GM18868 (cell line): ENCODE data around the gene DUSP5.

ENCODE experiments used
- ATAC-seq: cut with Tn5 transposase; IDR thresholded peaks from one replicate; pipeline ENCODE4 v1.9.1; 2021; ENCODE audit warnings: mild to moderate bottlenecking, moderate library complexity; ENCODE audit not compliant: unreplicated experiment

DUSP5 gene

DNA sequence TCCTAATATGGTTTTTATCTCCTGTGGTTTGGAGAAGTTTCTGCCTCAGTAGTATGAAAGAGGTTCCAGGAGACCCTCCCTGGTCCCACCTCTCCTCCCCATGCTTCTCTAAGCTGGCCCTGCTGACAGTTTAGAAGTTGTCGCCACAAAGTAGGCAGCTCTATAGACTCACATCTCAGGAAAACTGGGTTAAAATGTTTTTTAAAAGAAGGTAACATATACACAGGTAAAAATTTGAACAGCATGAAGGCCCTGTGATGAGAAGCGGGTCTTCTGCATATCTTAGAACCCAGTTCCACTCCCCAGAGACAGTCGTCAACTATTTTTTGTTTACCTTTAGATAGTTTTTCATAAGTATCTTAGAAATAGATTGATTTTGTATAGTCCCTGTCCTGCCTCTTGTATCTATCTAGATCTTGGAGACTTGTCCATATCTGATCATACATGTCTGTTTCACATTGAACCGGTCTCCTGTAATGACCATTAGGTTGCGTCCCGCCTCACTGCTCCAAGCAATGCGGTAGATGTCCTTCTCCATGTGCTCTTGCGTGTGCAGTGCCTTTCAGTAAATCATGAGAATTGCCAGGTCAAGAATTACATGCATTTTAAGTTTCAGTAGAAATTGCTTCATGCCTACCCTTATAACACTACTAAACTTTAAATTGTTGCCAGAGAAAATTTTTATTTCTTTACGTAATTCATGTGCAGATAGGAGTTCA, 2.2 kb downstream of the DUSP5 start:
- no peak for ATAC-seq

- ATAC-seq, result no peak
Measured at GRCh38 chr10:110500515-110500905, 2.8 kb downstream of the DUSP5 start.

DNA sequence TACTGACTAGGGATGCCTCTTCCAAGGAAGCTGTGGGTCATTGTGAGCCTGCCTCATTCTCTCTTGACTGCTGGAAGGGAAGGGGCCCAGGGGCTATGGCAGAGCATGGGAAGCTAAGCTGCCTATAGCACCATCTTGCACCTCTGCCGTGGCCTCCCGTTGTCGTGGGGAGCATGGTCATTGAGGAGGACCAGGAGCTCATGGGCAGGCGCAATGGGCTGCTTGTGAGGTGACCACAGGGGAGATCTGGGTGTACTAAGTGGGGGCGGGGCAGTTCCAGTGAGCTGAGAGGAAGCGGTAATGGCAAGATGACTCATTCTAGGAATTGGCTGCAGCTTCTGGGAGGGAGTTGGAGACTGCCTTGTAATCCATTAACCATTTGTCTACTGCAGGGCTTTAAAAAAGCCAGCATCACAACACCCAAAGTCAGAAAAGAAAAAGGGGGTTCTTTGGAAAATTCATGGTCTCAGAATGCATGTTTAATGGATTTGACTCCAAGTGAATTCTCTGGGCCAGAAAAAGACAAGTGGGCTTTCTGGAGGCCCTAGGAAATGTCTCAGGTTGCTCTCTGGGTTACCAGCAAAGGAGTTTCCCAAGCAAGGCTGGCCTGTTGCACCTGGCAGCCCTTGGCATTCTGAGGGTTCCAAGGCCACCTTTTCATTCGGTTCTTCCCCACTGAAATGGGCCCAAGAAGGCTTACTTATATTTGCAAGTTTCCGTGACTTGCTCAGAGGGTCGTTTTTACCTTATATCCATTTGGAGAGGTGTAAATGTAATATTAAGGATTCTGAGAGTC, 3.6 kb downstream of the DUSP5 start:
- ATAC-seq, result no peak

DNA sequence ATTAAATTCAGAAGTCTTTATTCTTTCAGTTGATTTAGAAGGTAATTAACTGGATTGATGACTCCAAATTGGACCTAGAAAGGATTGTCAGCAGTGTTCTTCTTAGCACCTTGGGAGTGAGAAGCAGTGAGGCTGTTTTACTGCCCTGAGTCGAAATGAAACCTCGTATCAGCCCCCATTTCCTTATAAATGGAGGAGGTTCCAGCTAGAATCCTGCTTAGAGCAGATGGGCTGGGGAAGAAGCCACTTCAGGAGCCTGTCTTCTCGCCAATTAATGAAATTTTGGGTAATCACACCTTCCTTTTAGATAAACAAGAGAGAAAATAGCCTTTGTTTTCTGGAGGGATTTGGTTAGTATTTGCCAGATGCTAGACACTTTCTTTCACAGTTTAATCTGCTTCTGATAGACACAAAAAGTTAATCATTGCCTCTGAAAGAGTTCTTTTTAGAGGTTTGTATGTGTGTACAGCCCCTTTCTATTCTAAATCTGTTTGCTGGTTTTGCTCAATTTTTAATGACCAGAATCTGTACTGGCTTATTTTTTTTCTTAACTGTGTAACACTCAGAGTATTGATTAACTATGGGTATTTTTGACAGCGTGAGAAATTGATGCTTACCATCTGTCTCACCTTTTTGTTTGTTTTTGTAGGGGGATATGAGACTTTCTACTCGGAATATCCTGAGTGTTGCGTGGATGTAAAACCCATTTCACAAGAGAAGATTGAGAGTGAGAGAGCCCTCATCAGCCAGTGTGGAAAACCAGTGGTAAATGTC, 4.6 kb downstream of the DUSP5 start:
- no peak for ATAC-seq

- ATAC-seq, result peak; percentile 51
Measured at GRCh38 chr10:110502851-110503301, 5.2 kb downstream of the DUSP5 start.

DNA sequence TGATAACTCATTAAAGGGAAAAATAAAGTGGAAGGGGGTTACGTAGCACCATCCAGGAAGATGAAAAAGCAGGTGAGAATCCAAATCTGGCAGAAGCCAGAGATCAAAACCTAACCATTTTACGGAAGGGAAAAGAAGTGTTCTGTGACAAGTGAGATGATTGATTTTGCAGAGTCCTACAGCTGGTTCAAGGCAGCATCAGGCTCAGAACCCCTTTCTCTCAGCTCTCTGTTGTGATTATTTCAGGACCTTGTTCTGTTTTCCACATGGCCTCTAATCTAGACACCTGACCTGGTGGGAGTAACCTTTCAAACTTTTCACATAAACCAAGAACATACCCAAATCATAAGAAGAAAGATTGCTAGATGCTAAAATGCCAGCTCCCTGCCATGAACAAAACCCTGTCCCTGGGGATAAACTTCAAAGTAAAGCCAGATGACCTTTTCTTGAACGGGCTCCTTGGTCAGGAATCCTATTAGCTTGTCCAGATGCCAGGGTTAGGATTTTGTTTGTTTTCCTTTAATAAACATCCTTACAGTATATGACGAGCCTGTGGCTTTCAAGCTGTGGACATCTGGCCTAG, 5.9 kb downstream of the DUSP5 start:
- no peak for ATAC-seq

DNA sequence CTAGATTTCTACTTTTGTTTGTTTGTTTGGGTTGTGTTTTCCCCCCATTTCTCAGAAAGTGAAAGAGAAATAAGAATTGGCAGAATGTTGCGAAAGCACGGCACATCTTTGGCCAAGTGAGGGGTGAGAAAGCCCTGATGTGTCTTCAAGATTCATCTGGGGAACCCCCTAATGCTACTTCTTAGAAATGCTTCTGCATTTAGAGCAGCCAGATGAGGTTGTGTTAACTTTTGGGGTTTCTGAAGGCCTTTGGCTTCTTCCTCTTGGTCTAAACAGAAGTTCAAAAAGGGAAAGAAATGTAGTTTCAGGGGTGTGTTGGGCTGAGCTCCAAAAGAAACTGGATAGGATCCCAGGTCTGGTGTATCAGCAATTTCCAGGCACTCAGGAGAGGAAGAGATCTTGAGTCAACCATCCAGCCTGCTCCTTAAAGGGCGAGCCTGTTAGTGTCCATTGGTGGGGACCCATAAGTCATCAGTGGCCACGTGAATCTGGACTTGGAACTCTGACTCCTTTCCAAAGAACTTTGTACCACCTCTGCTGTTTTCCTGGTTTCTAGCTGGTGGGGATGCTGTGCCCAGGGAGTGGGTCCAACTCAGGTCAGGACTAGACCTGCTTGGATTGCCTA, 6.5 kb downstream of the DUSP5 start:
- ATAC-seq, result peak; percentile 72

DNA sequence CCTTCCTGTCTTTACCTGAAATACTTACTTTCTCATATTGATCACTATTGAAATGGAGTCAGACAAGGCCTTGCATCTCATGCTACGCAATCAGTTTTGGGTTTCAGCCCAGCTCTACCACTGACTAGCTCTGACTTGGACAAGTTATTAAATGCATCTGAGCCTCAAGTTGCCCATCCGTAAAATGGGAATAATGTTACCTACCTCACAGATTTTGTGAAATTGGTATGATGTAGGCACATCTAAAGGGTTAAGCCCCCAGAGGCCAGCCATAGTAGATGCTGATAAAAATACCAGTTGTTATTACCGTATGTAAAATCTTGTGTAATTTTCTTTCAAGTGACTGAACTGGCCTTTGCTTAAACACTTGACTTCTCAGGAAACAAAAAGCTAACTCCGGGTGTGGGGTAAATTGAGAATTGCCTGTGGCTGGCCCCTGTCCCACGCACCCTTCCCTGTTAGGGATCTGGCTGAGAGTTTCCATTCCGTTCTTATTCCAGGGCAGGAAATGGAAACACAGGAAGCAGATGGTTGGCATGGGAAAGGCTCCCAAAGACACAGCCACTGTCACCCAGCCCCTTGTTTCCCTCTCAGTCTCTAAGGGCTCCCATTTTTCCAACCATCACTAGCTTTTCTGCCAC, 7.5 kb downstream of the DUSP5 start:
- ATAC-seq, result no peak

- no peak for ATAC-seq
Measured at GRCh38 chr10:110506448-110506847, 8.7 kb downstream of the DUSP5 start.

GRCh38 chr10:110507346-110507745, 9.6 kb downstream of the DUSP5 start:
- ATAC-seq, result no peak

DNA sequence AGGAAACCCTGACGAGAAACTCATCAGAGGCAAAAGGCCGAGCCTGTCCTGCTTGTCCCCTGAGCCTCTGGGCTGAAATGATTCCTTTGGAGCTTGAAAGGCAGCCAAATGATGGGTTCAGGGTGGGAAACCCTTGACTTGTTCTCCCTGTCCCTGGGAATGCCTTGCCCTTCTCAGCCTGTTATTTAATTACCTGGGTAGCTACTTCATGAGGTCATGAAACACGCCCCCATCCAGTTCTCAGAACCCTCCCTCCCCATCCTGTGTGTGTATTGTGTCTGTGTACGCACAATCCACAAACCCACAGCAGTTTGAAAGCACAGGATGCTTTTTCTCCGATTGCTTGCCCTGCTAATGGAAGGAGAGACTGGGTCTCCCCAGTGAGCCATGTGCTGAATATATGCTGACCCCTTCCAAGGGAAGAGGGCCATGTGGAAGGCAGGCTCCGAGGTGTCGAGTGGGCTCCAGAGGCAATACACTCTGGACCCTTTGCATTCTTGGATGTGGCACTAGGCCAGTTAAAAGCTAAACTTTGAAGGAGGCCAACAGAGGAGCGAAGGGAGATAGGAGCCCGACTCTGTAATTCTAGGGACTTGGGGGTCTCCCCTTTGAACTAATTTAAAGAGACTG, 10.6 kb downstream of the DUSP5 start:
- no peak for ATAC-seq

DNA sequence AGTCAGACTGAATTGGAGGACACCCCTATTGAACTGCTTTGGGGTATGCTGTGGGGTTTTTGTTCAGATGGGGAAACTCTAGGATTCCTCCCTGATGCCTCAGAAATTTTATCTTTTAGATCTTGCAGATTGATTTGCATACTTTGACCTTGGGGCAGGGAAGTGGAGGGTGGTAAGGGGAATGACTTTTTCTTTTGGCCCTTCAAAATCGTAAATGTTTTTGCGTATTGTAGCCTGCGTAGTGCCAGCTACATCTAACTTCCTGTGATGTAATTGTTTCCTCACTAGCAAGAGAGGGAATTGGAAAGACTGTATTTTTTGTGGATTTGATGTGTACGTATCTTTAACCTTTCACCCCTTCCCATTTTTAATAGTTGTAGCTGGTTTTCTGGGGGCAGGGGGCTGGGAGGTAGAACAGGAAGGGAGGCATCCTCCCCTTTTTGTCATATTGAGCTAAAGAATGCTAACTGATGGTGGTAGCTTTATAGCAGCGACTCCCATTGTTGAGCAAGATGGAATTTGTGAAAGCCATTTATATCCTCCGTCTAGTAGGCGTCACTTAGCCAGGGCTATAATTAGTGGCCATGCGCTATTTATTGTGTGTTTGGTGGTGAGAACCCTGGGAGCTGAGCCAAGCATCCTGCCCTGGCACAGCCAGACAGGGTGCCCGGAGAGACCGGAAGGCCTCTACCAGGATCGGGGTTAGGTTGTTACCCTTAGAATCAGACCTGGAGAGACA, 11.3 kb downstream of the DUSP5 start:
- no peak for ATAC-seq

DNA sequence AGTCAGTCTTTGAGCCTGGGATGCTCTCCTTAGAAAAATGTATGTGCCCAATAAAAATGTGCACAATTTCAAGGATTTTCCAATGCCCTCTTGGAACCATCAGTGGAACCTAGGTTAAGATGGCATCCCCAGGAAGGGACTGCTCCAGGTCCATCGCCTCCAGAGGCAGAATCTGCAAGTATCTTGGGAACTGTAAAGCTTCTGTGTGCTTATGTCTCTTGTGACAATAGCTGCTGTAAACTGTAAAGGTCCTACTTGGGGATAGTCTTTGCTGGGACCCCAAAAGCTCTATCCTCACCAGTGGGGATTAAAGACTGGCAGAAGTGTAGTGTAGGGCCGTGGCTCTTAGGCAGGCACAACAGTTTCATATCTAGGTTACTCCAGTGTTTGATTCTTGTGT, 11.9 kb downstream of the DUSP5 start:
- no peak for ATAC-seq

GRCh38 chr10:110510086-110510485, 12.4 kb downstream of the DUSP5 start:
- ATAC-seq, result no peak

- no peak for ATAC-seq
Measured at GRCh38 chr10:110510730-110511129, 13.0 kb downstream of the DUSP5 start.

DNA sequence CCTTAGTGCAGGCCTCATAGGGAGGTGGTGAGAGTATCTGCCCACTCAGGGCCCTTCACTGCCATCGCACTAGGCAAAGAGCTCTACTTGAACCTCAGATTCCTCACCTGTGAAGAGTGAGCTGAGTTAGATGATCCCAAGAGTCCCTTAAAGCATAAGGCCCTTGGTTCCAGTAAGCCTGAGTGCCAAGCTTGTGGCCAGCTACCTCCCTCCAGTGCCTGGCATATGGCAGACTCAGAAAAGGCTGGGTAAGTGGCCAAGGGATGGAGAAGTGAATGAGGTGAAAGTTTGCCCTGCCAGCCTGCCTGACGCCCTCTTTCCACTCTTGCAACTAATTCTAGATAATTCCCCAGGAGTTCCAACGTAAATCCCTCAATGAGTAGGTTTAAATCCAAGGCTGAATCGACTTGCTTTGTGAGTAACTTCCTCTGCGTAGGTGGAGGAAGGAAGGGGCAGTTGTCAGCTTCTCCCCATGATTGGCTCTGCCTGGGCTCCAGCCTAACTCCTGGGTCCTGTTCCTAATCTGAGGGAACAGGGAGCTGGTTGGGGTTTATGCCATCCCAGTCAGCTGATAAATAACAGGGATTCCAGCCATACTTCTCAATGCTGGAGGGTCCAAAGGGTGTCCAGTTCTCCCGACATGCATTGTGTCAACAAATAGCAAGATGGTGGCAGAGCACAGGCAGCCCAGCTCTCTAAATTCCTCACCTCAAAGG, 14.2 kb downstream of the DUSP5 start:
- ATAC-seq, result no peak

GRCh38 chr10:110512461-110513187, 14.9 kb downstream of the DUSP5 start:
- ATAC-seq, result peak; percentile 44

DNA sequence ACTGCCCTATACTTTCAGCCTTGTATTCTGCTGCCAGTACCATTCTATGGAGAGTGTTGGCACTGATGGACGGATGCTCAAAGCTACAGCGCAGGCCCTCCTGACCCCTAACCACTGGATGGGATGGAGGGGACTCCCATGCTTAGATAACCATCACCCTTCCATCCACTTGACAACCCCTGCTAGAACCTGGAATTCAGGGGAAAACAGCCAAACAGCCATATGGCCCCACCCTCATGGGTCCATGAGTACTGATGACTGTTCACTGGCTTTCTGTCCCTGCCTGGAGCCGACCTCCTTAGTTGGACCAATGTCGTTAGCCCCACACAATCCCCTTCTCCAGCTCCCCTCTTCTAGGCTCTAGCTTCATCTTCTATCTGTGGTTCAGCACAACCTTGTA, 16.2 kb downstream of the DUSP5 start:
- no peak for ATAC-seq
